ENCODE results near the gene SEC23A.
"Not testable (repeated sequence)": the region's sequence is repeated elsewhere in the genome, so short reads cannot be mapped to it uniquely, and the experiment has no call there.

Gene SEC23A

DNA sequence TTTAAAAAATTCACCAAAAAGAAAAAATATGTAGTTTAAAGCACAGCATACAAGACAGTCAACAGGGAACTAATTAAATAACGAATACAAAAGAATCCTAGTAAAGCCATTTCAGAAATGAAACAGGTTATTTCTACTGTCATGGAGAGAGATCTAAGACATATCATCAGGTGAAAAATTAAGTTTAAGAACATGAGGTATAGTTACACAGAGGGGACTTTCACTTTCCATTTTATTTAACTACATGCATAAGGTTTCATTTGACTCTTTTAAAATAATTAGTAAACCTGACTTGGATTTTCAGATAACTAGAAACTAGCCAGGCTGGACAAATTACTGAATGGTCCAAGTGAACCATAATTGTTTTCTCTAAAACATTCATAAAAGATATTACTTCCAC, 11.3 kb downstream of the SEC23A start:
- no peak for DNase-seq (ENCODE audit: low spot score)

DNA sequence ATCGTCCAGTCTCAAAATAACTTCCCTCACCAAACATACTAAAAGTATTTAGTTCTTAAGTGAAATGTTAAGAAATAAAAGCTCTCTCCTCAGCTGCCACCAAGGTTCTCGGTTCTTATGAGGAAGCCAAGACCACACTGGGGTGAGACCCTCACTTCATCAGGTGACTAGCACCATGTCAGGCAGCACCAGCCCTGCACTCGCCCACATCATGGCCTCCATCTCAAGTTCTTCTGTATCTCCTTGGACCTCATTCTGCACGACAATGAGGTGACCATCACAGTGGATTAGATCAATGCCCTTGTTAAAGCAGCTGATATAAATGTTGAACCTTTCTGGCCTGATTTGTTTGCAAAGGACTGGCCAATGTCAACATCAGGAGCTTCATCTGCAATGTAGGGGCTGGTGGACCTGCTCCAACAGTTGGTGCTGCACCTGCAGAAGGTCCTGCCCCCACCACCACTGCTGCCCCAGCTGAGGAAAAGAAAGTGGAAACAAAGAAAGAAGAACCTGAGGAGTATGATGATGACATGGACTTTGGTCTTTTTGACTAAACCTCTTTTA, 12.4 kb downstream of the SEC23A start:
- no peak for DNase-seq (ENCODE audit: low spot score)

DNA sequence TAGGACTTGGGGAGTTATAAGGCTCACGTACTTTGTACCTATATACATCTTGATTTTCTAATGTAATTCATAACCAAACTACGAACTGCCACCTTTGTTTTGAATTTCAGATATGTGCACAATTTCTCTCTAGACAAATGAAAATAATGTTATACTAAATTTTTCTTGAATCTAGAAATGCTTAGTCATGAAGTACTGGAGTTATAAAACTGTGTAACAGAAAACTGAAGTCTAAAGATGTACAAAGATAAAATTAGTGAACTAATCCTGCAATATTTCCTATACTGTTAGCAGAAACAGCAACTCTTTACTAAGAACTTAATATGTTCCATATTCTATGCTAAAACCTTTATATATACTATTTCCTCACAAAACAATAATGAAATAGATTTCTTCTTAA, 15.5 kb downstream of the SEC23A start:
- no peak for DNase-seq (ENCODE audit: low spot score)

DNA sequence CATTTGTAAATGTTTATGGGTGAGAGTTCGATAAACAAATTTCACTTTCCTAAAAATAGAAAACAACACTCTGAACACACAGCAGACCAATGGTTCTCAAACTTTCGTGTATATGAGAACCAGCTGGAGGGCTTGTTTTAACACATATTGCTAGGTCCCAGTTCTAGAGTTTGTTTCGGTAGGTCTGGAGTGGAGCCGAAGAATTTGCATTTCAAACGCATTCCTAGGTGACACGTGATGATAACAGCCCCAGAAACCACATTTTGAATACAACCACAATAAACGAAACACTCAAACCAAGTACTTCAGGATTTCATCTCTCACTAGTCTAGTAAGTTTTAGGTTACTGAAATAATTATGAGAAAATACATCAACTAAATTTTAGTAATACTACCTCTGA, 17.1 kb downstream of the SEC23A start:
- no peak for DNase-seq (ENCODE audit: low spot score)

DNA sequence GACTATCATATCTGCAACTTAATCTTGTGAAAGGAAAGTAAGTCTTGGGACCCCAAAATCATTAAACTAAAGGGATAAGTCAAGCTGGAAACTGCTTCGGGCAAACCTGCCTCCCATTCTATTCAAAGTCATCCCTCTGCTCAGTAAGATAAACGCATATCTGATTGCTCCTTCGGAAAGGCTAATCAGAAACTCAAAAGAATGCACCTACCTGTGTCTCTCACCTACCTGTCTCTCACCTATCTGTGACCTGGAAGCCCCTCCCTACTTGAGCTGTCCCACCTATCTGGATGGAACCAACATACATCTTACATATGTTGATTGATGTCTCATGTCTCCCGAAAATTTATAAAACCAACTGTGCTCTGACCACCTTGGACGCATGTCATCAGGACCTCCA, 19.9 kb downstream of the SEC23A start:
- DNase-seq (ENCODE audit: low spot score) = no peak

DNA sequence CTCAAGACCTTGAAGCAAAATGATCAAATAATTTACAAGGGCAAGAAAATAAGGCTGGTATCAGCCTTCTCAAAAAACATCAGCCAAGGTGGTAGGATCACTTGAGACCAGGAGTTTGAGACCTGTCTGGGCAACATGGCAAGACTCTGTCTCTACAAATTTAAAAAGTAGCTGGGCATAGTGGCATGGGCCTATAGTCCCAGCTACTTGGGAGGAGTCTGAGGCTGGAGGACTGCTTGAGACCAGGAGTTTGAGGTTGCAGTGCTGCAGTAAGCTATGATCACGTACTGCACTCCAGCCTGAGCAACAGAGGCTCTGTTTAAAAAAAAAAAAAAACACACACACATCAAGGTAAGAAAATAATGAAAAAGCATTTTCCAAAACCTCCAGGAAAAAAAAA, 22.1 kb downstream of the SEC23A start:
- DNase-seq (ENCODE audit: low spot score) = no peak

DNA sequence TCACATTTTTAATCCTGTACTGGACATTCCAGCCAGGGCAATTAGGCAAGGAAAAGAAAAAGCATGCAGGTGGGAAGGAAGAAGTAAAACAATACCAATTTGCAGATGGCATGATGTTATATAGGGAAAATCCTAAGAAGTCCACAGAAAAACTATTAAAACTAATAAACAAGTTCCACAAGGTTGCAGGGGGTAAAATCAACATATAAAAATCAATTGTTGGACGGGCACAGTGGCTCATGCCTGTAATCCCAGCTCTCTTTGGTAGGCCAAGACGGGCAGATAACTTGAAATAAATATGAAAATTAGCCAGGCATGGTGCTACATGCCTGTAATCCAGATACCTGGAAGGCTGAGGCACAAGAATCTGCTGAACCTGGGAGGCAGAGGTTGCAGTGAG, 31.9 kb downstream of the SEC23A start:
- no peak for DNase-seq (ENCODE audit: low spot score)

DNA sequence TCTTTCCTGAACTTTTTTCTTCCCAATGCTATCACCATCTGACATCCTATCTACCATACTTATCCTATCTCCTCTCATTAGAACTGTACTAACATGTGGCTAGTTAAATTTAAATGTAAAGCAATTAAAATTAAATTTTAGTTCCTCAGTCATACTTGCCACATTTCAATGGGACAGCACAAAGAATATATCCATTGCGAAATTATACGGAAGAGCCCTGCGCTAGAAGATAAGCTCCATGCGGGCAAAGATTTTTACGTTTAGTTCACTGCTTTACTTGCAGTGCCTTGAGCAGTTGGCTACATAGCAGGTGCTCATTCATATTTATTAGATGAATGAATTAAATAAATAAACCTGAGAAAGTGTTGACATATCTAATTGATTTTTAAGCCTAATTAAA, 33.1 kb downstream of the SEC23A start:
- no peak for DNase-seq (ENCODE audit: low spot score)

DNA sequence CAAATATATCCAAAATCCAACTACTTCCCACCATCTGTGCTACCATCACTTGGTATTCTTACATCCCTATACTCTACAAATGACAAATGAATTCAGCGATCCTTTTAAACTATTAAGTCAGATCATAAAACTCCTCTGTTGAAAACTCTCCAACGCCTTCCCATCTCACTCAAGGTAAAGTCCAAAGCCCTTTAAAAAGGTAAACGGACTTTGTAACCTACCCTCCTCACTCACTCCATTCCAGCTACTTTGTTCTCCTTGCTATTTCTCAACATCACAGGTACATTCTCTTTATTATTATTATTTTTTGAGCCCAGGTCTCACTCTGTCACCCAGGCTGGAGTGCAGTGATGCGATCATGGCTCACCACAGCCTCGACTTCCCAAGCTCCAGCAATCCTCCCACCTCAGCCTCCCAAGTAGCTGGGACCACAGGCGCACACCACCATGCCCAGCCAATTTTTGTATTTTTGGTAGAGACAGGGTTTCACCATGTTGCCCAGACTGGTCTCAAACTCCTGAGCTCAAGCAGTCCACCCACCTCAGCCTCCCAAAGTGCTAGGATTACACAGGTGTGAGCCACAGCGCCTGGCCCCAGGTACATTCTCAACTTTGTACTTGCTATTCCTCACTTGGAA, 33.7 kb downstream of the SEC23A start:
- not testable (repeated sequence) for DNase-seq (ENCODE audit: low spot score)

DNA sequence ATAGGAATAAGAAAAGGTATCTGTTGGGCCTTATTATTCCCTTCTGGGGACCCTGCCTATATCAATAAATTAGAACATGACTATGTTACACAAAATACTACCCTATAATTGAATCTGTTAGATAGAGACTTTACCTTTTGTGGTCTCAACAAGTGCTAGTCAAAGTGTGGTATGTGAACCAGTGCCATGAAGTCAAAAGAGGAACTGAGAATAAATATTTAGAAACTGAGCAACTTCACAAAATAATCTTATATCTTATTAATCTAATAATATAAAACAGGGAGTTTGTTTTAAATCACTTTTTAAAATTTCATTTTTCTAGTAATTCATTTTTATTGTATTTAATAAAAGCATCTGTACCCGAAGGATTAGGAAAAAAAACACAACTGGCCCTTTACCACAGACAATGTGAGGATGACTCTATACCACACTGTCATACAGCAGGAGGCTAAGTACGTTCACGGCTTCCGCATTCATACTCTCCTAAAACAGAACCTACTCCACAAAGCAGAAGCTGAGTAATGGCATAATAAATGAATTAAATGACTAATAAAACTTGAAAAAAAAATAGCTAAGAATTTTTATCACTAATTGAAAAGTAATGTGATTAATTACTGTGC, 42.1 kb downstream of the SEC23A start:
- DNase-seq (ENCODE audit: low spot score) = no peak

DNA sequence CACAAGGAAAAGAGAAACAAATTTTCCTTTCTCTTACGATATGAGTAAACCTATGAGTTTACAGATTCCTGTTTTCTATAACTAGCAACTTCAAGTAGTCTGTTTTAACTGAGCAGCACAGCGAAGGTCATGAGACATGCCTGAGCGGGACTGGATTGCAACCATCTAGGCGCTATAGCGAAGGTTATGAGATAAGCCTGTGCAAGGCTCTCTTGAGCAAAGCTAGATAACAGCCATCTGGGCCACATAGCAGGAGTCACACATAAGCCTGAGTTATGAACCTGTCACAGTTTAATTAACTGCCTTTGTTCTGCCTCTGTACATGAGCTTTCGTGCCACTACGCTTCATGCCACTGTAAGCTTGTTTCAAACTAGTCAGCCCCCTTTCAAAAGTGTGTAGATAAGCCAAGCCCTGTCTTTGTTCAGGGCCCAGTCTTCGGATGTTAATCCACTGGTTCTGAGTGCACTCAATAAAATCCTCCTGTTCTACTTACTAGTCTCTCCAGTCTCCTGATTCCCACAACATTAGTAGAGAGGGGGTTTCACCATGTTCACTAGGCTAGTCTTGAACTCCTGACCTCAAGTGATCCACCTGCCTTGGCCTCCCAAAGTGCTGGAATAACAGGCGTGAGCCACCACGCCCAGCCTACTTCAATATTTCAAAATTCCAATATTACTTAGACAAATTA, 47.1 kb downstream of the SEC23A start:
- DNase-seq (ENCODE audit: low spot score) = peak; percentile 1

DNA sequence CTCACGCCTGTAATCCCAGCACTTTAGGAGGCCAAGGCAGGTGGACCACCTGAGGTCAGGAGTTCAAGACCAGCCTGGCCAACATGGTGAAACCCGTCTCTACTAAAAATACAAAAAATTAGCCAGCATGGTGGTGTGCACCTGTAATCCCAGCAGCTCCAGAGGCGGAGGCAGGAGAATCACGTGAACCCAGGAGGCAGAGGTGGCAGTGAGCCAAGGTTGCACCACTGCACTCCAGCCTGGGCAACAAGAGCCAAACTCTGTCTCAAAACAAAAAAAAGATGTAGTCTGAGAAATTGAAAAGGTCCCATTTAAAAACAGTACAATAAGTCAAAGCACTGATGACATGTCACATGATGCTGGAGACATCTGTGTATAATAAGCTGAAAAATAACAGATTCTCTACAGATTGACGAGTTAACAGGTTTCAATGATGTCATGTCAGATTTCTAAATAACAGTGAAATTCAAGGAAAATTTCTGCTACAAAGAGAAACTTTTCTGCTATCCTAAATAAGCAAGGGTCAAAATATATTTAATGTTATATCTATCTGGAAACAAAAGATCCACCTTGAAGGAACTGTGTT, 50.1 kb downstream of the SEC23A start:
- DNase-seq (ENCODE audit: low spot score) = not testable (repeated sequence)

DNA sequence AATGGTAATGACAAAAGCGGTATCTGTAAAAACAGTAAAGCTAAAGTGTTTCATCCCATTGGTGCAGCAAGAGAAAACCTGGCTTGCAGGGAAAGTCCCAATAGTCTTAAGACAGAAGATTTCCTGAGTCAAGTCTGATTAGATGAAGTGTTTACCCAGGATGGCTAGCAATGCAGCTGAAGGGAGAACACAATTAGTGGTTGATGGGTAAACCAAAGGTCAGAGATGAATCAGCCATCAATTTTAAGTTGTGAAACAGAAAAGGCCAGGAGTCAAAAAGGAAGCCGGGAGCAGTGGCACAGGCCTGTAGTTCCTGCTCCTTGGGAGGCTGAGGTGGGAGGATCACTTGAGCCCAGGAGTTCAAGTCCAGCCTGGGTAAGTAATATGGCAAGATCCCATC, 52.6 kb downstream of the SEC23A start:
- no peak for DNase-seq (ENCODE audit: low spot score)

DNA sequence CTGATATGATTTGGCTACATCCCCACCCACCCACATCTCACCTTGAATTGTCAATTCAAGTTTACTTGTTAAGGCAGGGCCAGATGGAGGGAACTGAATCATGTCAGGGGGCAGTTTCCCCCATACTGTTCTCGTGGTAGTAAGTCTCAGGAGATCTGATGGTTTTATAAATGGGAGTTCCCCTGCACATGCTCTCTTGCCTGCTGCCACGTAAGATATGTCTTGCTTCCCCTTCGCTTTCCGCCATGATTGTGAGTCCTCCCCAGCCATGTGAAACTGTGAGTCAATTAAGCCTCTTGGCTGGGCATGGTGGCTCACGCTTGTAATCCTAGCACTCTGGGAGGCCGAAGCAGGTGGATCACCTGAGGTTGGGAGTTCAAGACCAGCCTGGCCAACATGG, 57.1 kb downstream of the SEC23A start:
- DNase-seq (ENCODE audit: low spot score) = not testable (repeated sequence)

DNA sequence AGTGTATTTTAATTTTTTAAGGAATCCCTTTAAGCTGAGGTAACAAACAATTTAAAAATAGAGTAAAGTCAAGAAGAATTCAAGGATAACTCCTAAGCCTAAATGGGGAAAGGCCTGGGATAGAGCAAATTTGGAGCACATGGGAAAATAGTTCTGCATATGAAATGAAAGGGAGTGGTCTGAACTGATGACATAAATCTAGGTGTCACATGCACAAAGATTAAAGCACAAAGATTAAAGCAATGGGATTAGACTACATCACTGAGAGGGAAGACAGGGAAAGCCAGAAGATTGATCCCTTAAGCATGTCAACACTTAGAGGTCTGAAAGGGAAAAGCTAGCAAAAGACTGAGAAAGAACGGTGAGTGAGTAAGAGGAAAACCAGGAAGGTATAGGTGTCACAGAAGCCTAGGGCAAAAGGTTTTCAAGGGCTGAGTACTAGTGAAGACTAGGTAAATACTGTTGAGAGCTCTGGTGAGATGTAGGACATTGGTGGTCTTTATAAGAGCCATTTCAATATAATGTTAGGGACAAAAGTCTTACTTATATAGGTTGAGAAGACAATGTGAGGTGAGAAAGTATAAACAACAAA, 59.6 kb downstream of the SEC23A start:
- no peak for DNase-seq (ENCODE audit: low spot score)

DNA sequence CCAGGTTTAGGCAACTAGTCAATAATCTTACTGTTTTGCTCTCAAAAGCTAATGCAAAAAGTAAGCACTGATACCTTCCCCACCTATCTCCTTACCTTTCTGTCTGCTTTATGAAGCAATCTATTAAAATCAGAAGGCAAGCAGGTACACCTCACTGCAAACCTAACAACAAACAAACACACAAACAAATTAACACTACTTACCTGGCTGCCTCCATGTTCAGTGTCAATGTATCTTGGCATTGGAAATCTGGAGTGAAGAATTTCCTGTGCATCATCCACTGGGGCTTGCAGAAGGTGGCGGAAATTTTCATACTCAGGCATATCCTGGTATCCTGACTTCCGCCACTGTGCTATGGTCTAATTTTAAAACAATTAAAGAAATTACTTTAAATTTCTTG, 62.5 kb downstream of the SEC23A start:
- no peak for DNase-seq (ENCODE audit: low spot score)

DNA sequence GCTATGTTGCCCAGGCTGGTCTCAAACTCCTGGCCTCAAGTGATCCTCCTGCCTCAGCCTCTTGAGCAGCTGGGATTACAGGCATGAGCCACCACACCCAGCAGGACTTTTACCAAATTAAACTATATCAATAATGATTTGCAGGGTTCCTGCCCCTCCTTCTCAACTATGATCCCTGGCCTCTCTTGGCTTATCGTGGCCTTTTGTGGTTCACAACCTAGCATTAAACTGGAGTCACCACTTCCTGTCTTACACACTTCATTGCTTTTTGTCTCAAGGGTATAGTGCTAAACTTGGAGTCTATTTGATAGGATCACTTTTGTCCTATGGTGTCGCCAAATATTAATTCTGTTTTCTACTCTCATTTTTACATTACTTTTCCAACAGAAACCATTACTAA, 64.5 kb downstream of the SEC23A start:
- DNase-seq (ENCODE audit: low spot score) = no peak

DNA sequence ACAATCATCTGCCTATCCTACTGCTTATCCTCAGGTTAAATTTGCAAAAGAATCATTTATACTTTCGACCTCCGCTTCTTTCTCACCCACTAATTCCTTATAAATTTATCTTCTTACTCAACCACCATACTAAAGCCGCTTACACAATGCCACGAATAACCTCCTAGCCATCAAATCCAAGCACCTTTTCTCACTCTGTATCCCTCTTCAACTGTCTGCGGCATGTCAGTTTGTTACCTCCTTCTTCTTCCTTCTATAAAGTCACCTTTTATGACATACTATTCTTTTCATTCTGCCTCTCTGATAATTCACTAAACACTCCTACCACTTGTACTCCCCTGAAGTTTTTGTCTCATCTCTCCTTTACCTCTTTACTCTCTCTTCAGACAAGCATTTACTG, 66.3 kb downstream of the SEC23A start:
- DNase-seq (ENCODE audit: low spot score) = no peak

DNA sequence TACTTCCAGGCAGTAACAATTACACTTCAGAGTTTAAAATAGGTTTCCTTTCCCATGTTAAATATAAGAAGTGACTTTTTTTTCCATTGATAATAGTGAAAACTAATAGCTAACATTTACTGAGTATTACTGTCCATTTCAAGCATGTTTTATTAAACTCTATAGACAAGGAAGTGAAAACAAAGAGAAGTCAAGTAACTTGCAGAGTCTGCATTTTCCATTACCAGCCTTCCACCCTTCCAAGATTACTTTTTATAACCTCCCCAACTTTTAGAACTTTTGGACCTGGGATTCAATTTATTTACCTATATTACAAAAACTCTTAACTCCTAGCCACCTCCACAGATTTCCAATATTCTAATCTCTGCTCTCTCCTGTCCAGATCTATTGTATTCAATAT, 67.7 kb downstream of the SEC23A start:
- no peak for DNase-seq (ENCODE audit: low spot score)

DNA sequence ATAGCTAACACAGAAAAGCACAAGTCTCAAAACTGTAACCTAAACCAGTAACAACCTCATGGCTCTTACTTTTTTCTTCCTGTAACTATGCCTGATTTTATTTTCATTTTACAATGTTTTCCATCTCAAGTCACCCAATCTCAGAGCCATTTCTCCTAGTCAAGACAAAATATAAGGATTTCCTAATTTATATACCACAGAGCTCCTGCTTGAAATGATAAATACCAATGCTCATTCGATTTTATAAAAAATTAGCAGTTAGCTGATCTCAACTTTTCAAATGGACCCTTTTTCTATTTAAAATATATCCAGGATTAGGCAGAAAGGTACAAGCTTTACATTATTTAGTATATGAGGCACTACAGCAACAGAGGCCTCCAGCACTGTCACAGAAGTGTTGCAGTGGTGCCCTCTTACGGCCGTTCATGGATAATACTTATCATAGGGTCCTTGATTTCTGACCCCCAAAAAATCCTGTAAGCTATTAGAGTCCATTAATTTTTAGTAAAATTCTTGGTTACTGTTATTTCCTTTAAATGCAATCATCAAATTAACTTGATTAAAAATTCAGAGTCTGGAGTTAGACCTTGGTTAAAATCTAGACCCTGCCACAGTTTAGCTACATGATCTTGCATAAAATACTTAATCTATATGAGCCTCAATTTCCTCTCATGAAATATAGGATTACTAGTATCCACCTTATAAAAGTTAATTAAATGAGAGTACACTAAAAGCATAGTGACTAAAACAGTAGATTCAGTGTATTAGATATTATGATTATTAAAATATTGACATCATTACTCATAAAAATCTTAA, 68.3 kb downstream of the SEC23A start:
- no peak for DNase-seq (ENCODE audit: low spot score)

DNA sequence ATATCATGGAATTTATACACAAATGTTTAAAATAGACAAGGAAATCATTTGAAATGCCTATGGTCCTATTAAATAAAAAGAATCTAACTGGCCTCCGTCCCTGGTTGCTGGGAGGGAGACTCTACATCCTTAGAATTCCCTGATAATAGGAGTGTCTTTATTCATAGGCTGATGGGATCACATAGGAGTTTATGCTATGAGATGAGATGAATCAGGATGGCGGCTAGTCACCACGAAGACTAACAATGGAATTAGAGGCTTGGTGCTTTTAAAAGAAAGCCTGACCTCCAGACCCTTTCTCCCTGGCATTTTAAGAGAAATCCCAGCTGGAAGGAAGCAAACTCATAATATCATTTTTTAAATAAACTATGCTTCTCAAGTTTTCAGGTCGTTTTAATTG, 69.7 kb downstream of the SEC23A start:
- DNase-seq (ENCODE audit: low spot score) = no peak

DNA sequence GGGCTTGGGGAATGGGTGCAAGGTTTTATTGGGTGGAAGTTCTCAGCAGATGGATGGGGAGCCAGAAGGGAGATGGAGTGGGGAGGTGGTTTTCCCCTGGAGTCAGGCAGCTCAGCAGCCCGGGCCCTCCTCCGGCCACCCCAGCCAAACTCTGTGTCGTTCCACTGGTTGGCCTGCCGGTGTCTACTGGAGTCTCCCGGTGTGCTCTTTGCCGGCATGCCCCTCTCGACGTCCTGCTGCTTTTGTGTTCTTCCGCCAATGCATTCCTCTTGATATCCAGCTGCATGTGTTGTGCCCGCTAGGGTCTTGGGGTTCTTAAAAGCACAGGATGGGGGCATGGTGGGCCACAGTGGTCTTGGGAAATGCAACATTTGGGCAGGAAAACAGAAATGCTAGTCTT, 72.8 kb downstream of the SEC23A start:
- DNase-seq (ENCODE audit: low spot score) = no peak

Measured in CD4-positive, alpha-beta T cell treated with Interleukin-15 for 4 hours (primary cell).